Activated CD8-positive, alpha-beta memory T cell treated with anti-CD3 and anti-CD28 coated beads, Interleukin-2, amount 50 U/mL, for 4 hours (primary cell): Measurements from ENCODE around the gene ZNF598.
"Not testable (repeated sequence)": the region's sequence is repeated elsewhere in the genome, so short reads cannot be mapped to it uniquely, and the experiment has no call there.

Experiments used
- DNase-seq: peaks from one replicate; pipeline ENCODE4 v3.0.0-alpha.2; 2020

The ZNF598 gene

GRCh38 chr16:2040041-2040786 lies 30.6 kb upstream of the ZNF598 start:
- no peak for DNase-seq

- DNase-seq, result no peak
Observed at GRCh38 chr16:2039274-2040031, 29.8 kb upstream of the ZNF598 start.

- no peak for DNase-seq
Observed at GRCh38 chr16:2038382-2039231, 29.0 kb upstream of the ZNF598 start.

GRCh38 chr16:2037647-2038381 lies 28.2 kb upstream of the ZNF598 start:
- no peak for DNase-seq

GRCh38 chr16:2037115-2037514 lies 27.5 kb upstream of the ZNF598 start:
- DNase-seq, result no peak

- DNase-seq, result no peak
Observed at GRCh38 chr16:2036200-2036966, 26.8 kb upstream of the ZNF598 start.

GRCh38 chr16:2035431-2036199 lies 26.0 kb upstream of the ZNF598 start:
- no peak for DNase-seq

GRCh38 chr16:2034696-2035430 lies 25.2 kb upstream of the ZNF598 start:
- no peak for DNase-seq

GRCh38 chr16:2033909-2034695 lies 24.5 kb upstream of the ZNF598 start:
- not testable (repeated sequence) for DNase-seq

GRCh38 chr16:2033057-2033908 lies 23.7 kb upstream of the ZNF598 start:
- DNase-seq, result peak; percentile 31

- no peak for DNase-seq
Observed at GRCh38 chr16:2032285-2033056, 22.9 kb upstream of the ZNF598 start.

- no peak for DNase-seq
Observed at GRCh38 chr16:2031081-2031577, 21.5 kb upstream of the ZNF598 start.

GRCh38 chr16:2030036-2030435 lies 20.4 kb upstream of the ZNF598 start:
- no peak for DNase-seq

- DNase-seq, result no peak
Observed at GRCh38 chr16:2029350-2029749, 19.7 kb upstream of the ZNF598 start.

- no peak for DNase-seq
Observed at GRCh38 chr16:2028620-2029220, 19.1 kb upstream of the ZNF598 start.

- no peak for DNase-seq
Observed at GRCh38 chr16:2028146-2028545, 18.5 kb upstream of the ZNF598 start.
